ENCODE measurements around the gene MSX2. TPM values are rescaled to one million over a fixed set of nuclear protein-coding genes. Genes with fewer than 3 reads are reported as not detected.

Gene MSX2
- polyA plus RNA-seq, 1 donor, result 0.66 TPM

DNA sequence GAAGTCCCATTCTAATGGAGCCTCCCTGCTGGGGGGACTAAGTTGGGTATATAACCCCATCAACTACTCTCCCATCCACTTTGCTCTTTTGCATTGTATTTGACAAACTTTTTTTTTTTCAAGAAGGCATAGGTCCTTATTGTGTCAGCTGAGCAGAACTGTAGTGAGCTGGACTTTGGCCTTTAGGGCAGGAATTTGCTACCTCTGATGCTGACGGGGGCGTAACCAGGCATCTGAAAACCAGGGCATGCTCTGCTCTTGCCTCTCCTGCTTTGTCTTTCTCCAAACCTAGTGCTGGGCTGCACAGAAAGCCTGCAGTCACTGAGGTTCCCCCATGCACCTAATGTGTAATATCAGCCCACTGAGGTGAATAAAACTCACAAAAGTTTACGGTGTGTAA, 49.0 kb downstream of the MSX2 start:
- no peak for DNase-seq (ENCODE audit: low read depth)

DNA sequence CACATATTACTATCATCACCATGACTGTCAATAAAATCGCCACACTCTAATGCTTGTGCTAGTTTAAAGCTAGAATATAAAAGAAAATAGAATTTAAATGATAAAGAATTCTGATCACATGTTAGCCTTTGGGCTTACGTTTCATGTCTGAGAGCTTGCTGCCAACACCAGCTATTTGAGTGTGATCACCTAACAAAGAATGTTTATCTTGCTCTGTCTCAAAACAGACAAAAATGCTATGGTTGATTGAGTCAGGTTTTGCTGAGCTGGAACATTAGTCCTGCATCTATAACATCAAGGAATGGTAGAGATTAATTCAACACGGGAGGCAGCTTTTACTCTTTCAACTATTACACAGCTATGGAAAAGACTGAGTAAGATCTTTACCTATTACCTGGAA, 50.7 kb downstream of the MSX2 start:
- no peak for DNase-seq (ENCODE audit: low read depth)

DNA sequence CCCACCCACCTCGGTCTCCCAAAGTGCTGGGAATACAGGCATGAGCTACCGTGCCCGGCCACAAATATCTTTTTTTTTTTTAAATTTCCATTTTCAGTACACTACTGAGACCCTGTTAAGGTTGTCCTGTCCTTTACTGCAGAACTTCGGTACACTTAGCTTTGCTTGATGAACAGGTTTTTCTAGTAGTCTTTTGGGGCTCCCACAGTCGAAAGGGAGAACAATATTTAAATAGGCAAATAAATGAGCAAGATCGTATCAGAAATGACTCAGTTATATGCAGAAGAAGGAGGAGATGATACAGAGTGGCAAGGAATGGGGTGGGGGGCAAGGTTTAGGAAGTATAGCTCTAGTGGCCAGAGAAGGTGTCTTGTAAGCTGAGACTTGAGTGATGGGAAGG, 52.7 kb downstream of the MSX2 start:
- no peak for DNase-seq (ENCODE audit: low read depth)

DNA sequence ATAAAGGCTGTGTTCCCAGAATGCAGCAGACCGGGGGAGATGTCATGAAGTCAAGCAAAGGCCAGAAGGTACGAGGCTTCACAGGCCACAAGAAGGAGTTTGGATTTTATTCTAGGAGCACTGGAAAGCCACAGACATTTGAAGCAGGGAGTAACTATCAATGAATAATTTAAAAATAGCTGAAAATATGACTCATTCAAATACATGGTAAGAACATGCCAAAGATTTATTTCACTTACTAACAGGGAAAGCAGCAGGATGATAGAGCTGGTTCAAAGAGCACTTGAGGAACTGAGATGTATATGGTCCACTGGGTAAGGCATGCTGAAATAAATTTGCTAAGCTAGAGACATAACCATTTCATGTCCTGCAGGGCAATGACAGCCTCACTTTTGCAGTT, 53.2 kb downstream of the MSX2 start:
- DNase-seq (ENCODE audit: low read depth), result no peak
